ENCODE data around the gene EPG5. TPM values are rescaled to one million over a fixed set of nuclear protein-coding genes. Genes with fewer than 3 reads are reported as not detected.

The EPG5 gene
- total and polyA plus RNA-seq, 10 donors = 4.6 to 67.9 (median 48.5) TPM

DNA sequence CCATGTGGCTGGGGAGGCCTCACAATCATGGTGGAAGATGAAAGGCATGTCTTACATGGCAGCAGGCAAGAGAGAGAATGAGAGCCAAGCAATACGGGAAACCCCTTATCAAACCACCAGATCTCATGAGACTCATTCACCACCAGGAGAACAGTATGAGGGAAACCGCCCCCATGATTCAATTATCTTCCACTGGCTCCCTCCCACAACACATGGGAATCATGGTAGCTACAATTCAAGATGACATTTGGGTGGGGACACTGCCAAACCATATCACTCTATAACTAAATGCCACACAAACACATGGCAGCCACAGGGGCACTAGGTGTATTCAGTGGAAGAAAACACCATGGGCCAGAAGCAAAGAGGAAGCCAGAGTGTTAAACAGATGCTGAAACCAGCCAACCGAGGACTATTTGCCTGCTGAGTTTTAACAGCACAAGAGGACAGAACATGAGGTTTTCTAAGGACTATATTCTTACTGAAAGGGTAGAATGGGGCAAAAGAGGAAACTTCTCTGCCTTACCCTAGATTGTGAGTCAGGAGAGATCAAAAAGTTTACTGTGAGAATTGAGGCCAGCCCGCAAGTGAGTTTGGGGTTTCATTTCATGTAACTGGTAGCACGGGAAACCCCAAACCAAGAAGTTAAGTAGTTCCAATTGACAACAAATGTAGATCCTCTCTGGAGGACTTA lies 92.5 kb downstream of the EPG5 start:
- Histone ChIP-seq H3K4me1 (peaks cover 0 to 28% (median 3%) of the 10 kb centered on the region in 6 donors), H3K4me3 (no peak overlapping the region), H3K9me3 (no peaks in the 10 kb centered on the region), H3K36me3 (peaks cover 2 to 100% (median 63%) of the 10 kb centered on the region in 6 donors), H3K27me3 (replicated peaks in 1 of 7) (no peaks in the 10 kb centered on the region), H3K27ac (peak overlapping the region; percentile 22 to 79 (median 54))
- 52 to 68% (median 63%) methylated on average over 5 of the region's 5 CpGs for WGBS, 5 donors
- TF ChIP-seq POLR2A (IDR thresholded peaks at IDR 0.05) (no peak), POLR2AphosphoS5 (IDR thresholded peaks at IDR 0.05) (no peak), CTCF (IDR thresholded peaks at IDR 0.05 in 8 of 11, conservative IDR thresholded peaks at IDR 0.05 in 3 of 11) (no peak)
- no peak for DNase-seq
- intact Hi-C loops (cut with DNase I; ENCODE audit: low total_unique reads) = no loop called here

GRCh38 chr18:45871431-45872084 lies 95.6 kb downstream of the EPG5 start:
- Histone ChIP-seq H3K36me3 (peaks cover 6 to 100% (median 66%) of the 10 kb centered on the region in 6 donors), H3K9me3 (no peaks in the 10 kb centered on the region), H3K27ac (no peak overlapping the region), H3K4me1 (peaks cover 0 to 26% (median 3%) of the 10 kb centered on the region in 6 donors), H3K27me3 (replicated peaks in 1 of 7) (no peaks in the 10 kb centered on the region), H3K4me3 (no peak overlapping the region)
- DNase-seq = no peak
- TF ChIP-seq POLR2A (IDR thresholded peaks at IDR 0.05) (no peak), CTCF (IDR thresholded peaks at IDR 0.05 in 8 of 11, conservative IDR thresholded peaks at IDR 0.05 in 3 of 11) (no peak), POLR2AphosphoS5 (IDR thresholded peaks at IDR 0.05) (no peak)
- 63 to 82% (median 75%) methylated on average over 5 of the region's 5 CpGs for WGBS, 5 donors
- intact Hi-C loops (cut with DNase I; ENCODE audit: low total_unique reads) = no loop called here

DNA sequence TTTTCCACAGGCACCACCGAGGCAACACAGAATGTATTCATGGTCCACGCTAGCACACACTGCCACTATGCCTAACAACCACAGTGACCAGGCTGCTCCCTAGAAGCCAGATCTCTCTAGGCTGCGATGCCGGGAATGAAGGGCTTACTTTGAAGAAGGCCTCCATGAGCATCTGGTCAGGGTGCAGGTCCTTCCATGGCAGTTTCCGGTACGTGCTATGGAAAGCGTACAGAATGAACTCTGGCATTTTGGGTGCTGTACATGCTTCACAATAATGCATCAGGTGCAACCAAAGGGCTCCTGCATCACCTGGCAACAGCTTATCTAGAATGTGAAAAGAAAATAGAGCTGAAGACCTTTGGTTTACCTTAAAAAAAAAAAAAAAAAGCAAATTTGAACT lies 96.7 kb downstream of the EPG5 start:
- TF ChIP-seq POLR2AphosphoS5 (IDR thresholded peaks at IDR 0.05) (no peak), POLR2A (IDR thresholded peaks at IDR 0.05) (no peak), CTCF (IDR thresholded peaks at IDR 0.05 in 8 of 11, conservative IDR thresholded peaks at IDR 0.05 in 3 of 11) (no peak)
- DNase-seq = no peak
- Histone ChIP-seq H3K36me3 (peaks cover 9 to 100% (median 68%) of the 10 kb centered on the region in 6 donors), H3K27me3 (replicated peaks in 1 of 7) (no peaks in the 10 kb centered on the region), H3K4me1 (peaks cover 0 to 24% (median 2%) of the 10 kb centered on the region in 6 donors), H3K27ac (no peak overlapping the region), H3K4me3 (no peak overlapping the region), H3K9me3 (no peaks in the 10 kb centered on the region)
- intact Hi-C loops (cut with DNase I; ENCODE audit: low total_unique reads) = no loop called here
- 96 to 98% (median 97%) methylated on average over 7 of the region's 7 CpGs for WGBS, 5 donors

- peaks cover 7 to 100% (median 78%) of the 10 kb centered on the region in 6 donors for H3K36me3 ChIP-seq
- TF ChIP-seq POLR2AphosphoS5 (IDR thresholded peaks at IDR 0.05) = no peak
- no peak for TF ChIP-seq POLR2A (IDR thresholded peaks at IDR 0.05)
- no peak for TF ChIP-seq CTCF (IDR thresholded peaks at IDR 0.05 in 8 of 11, conservative IDR thresholded peaks at IDR 0.05 in 3 of 11)
- intact Hi-C loops (cut with DNase I; ENCODE audit: low total_unique reads) = no loop called here
- H3K9me3 ChIP-seq = no peaks in the 10 kb centered on the region
- WGBS, 5 donors = 93 to 99% (median 96%) methylated on average over 5 of the region's 5 CpGs
- no peaks in the 10 kb centered on the region for H3K27me3 ChIP-seq (replicated peaks in 1 of 7)
- no peak for DNase-seq
- H3K27ac ChIP-seq = no peak overlapping the region
- no peaks in the 10 kb centered on the region for H3K4me1 ChIP-seq
- no peak overlapping the region for H3K4me3 ChIP-seq
Observed at GRCh38 chr18:45865466-45865865, 101.7 kb downstream of the EPG5 start.

Measured in spleen (tissue), 11 donors.